ENCODE results near the gene CASK.

DNA sequence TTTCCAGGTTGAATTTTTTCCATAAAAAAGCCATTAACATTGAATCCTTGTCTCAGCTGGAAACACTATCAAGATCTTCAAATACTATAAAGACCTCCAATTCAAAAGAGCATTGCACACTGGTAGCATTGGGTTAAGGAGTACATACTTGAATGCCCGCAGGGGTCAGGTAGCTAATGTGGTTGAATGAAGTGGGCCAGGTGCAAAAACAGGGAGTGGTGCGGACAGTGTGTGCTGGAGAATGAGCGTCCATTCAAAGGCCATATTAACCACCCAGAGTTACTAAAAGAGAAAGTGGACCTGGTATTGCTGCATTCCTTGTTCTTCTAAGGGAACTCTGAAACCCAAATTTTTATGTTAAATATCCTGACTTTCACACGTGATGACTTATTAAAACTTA, 384.6 kb downstream of the CASK start:
- TF ChIP-seq, protein P1, sequence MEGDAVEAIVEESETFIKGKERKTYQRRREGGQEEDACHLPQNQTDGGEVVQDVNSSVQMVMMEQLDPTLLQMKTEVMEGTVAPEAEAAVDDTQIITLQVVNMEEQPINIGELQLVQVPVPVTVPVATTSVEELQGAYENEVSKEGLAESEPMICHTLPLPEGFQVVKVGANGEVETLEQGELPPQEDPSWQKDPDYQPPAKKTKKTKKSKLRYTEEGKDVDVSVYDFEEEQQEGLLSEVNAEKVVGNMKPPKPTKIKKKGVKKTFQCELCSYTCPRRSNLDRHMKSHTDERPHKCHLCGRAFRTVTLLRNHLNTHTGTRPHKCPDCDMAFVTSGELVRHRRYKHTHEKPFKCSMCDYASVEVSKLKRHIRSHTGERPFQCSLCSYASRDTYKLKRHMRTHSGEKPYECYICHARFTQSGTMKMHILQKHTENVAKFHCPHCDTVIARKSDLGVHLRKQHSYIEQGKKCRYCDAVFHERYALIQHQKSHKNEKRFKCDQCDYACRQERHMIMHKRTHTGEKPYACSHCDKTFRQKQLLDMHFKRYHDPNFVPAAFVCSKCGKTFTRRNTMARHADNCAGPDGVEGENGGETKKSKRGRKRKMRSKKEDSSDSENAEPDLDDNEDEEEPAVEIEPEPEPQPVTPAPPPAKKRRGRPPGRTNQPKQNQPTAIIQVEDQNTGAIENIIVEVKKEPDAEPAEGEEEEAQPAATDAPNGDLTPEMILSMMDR (conservative IDR thresholded peaks at IDR 0.05 in 1 of 2, IDR thresholded peaks at IDR 0.05 in 1 of 2; ENCODE audit: low read depth in 1 of 2, low read length in 2 of 2) = no peak
- no peak for TF ChIP-seq EZH2 (IDR thresholded peaks at IDR 0.05; ENCODE audit: low read length, missing control alignments)

Data from fibroblast of lung (primary cell).